Astrocyte of the hippocampus (primary cell): ENCODE data around the gene ARHGAP30.
A peak's percentile ranks its signal among the peaks of the same experiment; 100 is the strongest.

ENCODE experiments used
- DNase-seq: peaks from one replicate; pipeline ENCODE4 v3.0.0; 2011; ENCODE audit warnings: low read depth, low spot score

Gene ARHGAP30

DNA sequence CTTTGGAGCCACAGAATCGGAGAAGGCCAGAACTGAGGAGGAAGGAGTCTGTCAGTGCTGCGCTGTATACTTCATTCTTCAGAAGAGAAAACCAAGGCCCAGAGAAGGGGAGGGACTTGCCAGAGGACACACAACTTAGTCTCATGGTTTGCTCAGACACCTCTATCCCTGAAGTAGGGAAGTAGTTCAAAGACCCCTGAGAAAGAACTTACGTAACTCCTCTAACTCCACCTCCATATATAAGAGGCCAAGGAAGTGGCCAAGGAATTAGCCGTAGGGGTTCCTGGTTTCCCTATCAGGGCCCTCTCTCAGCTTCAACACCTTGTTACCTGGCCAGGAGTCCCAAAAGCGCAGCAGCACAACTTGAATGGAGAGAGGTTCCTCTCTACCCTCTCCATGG is 20.2 kb upstream of the ARHGAP30 start:
- DNase-seq = no peak

DNA sequence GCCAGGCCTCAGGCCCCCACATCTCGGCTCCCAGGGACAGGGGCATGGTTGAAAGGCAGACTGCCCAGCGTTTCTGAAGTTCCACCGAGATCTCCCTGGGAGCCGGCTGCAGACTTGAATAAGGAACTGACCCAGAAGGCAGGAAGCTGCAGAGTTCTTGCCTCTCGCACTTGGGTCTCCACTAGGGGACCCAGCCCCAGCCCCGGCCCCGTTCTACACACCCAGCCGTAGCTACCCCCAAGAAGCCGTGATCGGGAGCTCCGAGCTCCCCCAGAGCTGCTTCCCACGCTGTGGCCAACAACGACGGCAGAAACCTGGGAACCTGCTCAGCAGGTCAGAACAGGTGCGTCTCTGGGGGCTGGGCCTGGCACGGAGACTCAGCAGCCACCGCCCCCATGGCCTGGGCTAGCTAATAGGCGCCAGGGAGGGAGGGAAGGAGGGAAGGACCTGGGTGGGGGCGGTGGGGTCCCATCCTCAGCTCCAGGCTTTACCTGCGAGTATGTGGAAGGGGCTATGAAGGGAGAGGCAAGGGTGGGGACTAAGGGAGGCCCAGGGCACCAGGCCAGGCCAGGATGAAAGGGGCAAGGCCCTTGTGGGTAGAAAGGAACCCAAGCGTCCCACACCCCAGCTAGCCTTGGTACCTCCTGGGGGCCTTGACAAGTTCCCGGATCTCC is 19.7 kb upstream of the ARHGAP30 start, which contains the start of gene NECTIN4:
Gene NECTIN4, minus strand, starts transcription at position 308 of the 674 bp plus-strand sequence. Its CDS starts 262 bp downstream, at position 46.
- DNase-seq = no peak

DNA sequence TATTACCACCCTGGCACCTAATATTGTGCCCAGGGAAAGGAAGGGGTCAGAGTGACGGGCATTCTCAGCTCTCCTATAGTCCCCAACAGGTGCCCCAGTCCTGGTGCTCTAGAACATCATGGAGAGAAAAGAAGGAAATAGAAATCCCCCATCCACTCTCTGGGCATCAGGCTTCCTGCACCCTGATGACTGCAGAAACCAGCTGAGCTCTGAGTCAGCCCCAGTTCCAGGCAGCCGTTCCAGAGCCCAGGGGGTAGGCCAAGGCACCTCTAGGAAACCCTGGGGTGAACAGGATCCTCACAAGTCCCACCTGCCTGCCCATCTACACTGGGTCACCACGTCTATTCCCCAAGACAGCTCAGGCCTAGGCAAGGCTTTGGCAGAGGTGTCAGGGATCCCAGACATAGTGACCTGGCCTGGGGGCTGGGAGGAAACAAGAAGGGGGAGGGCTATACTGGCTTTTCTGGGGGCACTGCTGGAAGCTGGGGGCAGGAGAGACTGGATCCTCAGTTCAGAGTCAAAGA is 19.0 kb upstream of the ARHGAP30 start:
- peak; percentile 27 for DNase-seq

DNA sequence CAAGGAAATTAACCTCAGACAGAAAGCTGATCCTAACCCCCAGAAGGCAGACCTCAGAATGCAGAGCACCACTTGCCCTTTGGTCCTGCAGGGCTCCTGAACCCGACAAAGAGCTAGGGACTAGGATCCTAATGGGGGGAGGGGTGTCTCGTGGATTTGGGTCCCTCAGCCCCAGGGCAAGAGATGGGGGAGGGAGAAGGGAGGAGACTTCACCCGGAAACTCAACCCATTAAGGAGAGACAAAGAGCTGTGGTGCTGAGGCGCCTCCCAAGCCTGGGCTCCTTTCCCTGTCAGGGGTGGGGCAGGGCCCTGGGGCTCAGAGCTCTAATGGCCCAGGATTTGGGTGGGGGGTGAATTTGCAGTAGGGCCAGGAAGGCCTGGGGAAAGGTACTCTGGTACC is 16.8 kb upstream of the ARHGAP30 start:
- DNase-seq = no peak

DNA sequence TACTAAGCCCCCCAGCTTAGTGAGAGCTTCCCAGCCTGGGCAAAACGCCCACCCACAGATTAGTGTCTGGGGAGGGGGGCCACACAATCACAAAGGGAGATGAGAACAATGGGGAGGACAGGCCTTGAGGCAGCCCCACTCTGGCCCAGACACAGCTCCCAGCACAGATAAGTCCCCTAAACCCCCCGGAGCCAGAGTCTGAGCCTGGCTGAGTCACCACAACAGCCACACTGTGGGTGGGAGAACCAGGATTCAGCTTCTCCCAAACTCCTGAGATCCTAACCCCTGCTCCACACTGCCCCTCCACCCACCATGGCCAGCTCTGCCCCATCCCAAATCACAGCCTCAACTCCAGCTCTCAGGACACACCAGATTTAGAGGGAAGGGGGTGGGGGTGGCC is 15.5 kb upstream of the ARHGAP30 start:
- peak; percentile 29 for DNase-seq

DNA sequence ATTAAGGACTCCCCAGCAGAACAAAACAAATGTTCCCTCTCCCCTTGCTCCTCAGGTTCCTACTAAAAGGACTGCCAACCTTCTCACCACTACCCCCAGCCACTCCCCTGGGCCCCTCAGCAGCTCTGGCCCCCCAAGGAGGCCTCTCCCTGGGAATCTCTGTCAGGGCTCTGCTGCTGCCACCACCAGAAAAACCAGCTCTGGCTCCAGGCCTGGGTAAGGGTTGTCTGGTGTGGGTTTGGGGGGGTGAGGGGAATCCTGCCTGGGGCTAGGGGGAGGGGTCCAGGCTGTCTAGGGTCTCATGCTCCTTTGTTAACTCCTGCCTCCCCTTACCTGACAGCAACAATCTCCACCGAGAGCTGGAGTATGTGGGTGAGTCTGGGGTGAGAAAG is 14.9 kb upstream of the ARHGAP30 start:
- no peak for DNase-seq

DNA sequence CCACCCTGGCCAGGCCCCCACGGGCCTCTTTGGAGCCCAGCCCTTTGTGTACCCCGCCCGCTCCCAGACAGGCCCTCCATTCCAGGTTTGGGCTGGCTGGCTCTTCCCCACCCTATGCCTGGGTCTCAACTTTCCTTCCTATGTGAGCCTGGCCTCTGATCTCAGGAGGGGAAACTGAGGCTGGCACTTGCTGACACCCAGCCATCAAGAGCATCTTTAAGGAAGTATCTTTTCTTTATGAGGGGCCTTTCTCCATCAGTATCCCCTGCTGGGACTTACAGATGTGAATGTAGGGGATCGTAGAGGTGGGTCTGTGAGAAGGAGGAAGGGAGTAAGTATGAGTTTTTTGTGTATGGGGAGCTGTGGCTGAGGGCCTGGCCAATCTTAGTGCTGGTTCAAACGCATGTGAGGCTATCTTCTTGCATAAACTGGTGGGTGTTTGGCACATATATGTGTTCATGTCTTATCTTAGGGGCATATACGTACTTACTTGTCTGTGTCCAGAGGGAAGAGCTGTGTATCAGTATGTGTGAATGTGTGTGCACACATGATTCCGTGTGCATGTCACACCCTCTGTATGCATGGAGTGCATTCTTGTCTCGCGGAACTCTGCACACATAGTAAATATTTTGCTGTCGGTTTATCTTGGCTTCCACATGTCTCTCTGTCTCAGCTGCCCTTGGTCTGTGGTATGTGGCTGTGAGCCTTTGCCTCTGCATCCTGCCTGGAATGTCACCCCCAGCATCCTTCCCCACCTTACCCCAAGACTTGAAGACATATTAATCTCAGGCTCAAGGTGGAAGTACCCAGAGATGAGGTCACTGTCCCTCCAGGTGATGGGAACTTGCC is 14.3 kb upstream of the ARHGAP30 start:
- DNase-seq = peak; percentile 56

DNA sequence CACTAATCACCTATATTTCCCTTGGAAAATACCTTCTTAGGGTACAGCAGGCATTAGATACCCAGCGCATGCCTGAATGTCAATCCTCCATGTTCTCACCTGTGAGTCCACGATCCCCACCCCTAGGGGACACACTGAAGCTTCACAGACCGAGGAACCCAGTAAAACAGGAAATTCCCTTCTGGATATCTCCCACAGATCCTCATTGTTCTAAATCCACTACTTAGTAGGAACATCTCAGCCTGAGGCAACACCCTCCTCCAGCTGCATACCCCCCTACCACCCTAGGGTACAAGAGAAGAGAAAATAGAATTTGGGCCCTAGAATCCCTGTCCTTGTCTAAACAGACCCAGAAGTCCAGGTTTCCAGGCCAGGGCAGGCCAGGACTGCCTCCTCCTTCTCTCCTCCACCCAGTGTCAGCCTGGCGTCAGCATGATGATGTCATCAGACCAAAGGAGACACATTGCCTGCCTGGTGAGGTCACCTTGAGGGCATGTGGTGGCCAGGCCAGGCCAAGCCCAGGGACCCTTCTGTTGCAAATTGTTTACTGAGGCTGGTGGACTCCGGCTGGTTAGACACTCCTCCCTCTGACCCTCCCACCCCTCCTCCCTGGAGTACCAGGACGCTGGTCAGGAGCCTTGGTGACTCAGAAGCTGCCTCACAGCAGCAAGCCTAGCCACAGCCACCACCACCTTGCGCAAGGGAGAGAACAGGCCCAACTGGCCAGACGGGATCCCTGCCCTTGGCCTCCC is 13.5 kb upstream of the ARHGAP30 start:
- peak; percentile 91 for DNase-seq

DNA sequence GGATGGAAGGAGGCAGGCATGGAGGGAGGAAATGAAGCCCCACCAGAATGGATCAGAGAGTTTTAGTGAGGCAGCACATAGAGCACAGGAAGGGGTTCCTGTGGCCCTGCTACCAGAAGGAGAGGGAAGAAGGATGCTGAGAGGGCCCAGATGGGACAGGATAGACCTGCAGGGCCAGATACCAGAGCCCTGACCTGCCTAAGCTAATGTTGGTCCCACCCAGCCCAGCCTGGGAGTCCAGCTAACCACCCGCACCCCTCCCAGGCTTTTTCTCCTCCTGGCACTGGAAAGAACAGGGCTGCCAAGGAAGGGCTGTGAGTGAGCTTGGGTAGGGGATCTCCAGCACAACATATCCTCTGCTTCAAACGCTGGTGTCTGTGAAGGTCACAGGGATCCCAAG is 12.8 kb upstream of the ARHGAP30 start:
- no peak for DNase-seq

DNA sequence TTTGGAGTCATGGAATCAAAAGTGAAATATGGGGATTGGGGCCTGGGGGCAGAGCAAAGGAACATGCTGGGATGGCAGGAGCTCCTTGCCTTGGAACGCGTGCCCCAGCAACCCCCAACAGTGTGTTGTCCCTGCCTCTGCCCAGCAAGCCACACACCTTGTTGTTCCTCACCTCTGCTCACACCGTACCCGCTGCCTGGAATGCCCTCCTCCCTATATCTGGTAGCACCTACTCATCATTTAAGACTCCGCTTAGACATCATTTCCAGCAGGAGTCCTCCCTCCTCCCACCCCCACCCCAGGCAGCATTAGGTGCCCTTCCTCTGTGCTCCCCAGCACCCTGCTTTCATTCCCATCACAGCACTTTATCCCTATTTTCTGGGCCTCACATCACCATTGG is 11.8 kb upstream of the ARHGAP30 start:
- DNase-seq = no peak

DNA sequence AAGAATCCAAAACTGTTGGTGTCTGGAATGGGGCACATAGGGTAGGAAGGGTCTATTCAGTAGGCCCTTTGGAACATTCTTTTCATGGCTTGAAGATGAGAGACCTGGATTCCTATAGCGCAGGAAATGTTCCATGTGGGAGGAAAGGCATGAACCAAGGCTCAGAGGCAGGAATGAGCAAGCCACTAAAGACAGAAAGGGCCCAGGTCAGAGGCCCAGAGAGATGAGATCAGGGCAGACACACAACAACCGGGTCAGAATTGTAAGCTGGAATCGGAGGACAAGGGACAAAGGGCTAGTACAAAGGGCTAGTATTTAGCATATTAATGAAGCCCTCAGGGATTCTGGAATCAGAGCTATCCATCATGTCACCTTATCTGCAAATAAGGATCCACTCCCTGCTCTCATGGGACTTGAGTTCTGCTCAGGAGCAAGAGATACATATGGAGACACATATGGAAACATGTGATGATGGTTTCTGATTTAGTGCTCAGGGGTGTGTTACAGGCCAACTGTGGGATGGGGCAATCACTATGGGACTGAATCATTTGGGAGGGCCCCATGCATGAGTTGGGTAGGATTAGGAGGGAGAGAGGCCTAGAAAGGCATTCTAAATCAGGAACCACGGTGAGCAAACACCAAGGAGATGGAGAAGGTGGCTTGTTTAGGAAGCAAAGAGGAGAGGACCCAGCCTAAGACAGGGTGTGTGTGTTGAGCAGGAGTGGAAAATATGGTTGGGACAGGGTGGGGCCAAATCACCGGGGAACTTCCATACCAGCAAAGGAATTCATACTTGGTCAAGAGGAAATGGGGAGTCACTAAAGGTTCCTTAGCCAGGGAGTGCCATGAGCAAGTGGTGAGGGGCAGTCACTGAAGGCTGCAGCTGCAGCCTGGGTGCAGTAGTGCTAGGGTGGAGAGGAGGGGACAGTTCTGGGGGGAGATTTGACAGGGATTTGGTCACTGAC is 11.0 kb upstream of the ARHGAP30 start:
- peak; percentile 20 for DNase-seq

DNA sequence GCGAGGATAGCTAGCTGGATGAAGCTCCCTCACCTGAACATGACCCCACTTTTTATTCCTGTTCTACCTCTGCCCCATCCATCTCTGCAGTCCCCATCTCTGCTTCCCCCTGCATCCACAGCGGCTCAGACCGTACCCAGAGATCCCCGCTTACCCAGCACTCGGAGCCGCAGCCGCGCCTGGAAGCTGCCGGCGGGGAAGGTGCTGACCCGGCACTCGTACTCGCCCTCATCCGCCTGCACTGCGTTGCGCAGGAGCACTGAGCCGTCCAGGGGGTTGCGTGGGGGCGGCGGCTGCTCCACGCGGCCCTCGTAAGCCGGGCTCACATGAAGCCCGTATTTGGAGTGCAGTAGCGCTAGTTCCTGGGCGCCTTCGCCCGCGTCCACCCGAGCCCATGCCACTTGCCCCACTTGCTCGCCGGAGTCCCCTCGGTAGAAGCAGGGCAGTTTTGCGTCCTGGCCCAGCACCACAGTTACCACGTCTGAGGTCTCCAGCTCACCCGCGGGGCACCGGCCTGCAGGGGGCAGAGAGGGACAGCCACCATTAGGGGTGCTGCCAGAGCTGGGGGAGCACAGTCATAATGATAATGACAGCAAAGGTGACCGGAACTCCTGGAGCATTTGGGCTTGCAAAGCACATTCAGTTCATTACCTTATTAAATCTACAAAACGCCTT is 9.9 kb upstream of the ARHGAP30 start:
- no peak for DNase-seq

DNA sequence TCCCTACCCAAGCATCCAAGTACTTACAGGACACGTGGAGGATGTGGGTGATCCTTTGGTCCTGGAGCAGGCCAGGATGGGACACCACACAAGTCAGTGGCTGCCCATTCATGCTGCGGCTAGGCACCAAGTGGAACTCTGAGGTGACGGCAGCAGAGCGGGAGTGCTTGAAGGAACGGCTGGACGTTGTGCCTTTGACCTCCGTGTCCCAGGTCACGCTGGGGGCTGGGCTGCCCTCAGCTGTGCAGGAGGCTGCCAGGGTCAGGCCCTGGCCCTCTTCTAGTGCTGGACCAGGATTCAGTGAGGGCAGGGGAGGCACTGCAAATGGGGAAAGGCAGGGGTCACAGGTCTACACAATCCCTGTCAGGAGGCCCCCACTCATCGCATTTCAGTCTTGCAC is 7.7 kb upstream of the ARHGAP30 start:
- no peak for DNase-seq

DNA sequence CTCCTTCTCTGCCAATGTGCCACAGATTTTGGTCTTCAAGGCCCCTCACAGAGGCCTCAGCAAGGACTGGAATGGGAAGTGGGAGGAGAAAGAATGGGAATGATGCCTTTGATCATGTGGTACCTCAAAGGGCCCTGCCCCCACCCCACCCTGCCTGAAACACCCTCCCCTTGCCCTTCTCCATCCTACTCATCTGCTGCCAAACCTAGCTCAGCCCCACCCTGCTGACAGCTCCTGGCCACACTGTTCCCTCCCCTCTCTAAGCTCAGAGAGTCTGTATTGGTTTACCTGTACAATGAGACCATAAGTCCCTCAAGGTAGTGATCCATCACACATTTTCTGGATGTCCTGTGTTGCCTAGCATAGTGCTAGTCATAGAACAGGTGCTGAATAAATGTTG is 6.7 kb upstream of the ARHGAP30 start:
- no peak for DNase-seq

DNA sequence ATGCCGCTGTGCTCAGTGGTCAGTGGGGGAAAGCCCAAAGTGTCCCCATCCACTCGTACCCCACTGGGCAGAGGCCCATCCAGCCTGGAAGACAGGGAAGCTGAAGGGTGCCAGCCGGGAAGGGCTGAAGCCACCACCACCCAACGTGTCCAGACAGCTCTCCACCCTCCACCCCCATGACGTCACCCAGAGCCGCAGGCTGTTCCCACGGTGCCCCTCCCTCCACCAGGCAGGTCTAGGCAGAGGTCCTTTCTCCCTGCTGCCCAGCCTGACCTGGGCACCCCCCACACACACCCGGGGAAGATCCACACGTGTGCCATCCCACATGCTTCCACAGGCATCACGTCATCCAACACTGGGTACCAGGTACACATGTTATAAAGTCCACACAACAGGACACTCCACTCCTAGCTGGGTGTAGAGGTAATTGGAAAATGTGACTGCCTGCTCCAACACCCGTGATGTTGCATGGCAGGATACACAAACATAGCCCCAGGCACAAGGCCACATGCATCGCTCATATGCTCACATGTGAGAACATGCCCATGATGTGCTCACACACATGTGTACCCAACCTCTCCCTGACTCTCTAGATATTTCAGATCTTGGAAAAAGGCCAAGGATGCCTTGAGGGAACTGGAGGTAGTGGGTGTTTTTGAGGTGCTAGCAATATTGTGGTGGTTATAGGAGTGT is 5.1 kb upstream of the ARHGAP30 start:
- DNase-seq = no peak

DNA sequence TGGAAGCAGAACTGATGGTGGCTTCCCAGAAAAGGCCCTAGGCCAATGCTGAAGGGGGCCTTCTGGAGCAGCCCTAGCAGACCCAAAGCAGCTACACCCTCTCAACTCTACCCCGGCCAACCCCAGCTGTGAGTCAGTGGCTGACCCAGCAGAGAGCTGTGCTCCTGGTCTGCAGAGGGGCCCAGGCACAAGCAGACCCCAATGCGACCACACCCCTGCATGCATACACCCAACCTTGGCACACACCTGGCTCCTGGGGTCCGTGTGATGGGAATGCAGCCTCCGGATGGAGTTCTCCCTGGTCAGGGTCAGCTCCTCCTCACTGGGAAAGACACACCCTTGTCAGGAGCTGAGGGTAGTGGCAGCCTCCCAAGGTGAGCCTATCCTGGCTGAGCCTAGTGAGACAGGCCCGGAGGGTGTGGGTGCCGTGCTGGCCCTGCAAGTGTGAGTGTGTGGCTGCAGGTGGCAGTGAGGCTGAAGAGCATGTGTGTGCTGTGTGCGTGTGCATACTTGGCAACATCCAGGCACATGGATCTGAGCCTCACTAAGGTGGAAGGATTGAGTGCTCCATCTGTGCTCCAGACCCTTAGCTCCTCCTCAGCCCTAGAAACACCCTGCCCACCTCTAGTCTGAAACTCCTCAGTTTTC is 3.9 kb upstream of the ARHGAP30 start:
- no peak for DNase-seq

DNA sequence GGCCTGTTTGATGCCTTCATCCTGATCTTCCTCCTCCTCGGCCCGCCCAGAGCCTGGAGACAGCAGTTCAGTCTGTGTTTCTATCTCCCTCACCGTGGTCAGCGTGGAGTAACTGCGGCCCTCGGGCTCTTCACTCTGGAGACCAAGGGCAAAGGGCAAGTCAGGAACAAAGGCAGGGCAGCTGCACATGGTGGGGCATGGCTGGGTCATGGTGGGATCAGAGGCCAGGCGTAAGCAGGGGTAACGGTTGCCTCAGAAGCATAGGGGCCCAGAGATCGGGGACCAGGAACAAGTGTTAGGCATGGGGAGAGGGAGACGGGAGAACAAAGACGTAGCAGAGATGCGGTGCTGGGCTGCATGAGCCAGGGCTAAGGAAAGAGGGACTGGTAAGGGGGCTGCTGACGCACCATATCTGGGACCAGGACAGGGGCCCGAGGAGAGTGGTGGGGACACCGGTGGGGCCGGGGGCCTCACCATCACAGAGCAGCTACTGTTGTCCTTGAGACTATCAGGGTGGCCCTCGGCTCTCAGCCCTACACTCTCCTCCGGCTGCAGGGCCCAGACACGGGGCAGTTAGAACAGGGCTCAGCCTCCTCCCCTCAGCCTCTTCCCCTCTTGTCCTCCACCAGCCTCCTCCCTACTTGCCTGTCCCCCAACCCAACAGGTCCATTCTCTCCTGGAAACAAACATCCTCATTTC is 3.2 kb upstream of the ARHGAP30 start:
- DNase-seq = no peak

DNA sequence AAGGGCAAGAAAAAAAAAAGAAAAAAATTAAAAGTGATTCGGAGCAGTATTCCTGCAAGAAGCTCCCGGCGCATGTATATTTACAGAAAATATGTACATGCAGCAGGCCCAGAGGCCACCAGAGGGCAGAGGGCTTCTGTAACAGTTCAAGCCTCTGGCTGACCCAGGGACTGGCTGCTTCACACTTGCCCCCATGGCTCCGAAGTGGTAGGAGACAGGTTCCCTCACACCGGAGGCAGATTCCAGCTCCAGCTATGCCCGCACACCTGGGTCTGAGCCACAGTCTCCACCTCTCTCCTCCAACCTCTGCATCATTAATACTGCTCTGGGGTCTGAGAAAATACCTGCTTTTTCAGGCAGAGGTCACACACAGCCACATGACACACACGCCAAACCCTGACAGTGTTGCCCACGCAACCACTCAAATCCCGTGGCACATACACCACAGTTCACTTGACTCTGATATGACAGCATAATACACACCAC is 2.2 kb upstream of the ARHGAP30 start:
- peak; percentile 36 for DNase-seq
